Lower leg skin (tissue), 4 donors: Measurements from ENCODE around the gene PODXL2. TPM values are rescaled to one million over a fixed set of nuclear protein-coding genes. Genes with fewer than 3 reads are reported as not detected.
"Not testable (repeated sequence)": the region's sequence is repeated elsewhere in the genome, so short reads cannot be mapped to it uniquely, and the experiment has no call there.

ENCODE experiments used
- DNase-seq, 2 donors: peaks; one replicate each; pipeline ENCODE4 v3.0.0-alpha.2; 2019; ENCODE audit warnings: low spot score in 2 of 2
- H3K4me3 ChIP-seq: fragments of 200-600 bp; sonication (generic); 2 replicates; pipeline ENCODE4 v1.5.1; 2017; ENCODE audit warnings: mild to moderate bottlenecking, low read depth; ENCODE audit not compliant: poor library complexity, severe bottlenecking
- CTCF ChIP-seq, 3 donors: fragments of 450-650 bp; IDR thresholded peaks; one replicate each; pipeline ENCODE4 v1.5.1; 2016; ENCODE audit warnings: antibody characterized with exemption in 3 of 3, mild to moderate bottlenecking in 3 of 3, moderate library complexity in 2 of 3
- POLR2A ChIP-seq, 2 donors: fragments of 450-650 bp; IDR thresholded peaks; one replicate each; pipeline ENCODE4 v1.6.1; 2016 to 2017; ENCODE audit warnings: antibody characterized with exemption in 2 of 2, mild to moderate bottlenecking in 1 of 2, moderate library complexity in 1 of 2
- WGBS, 2 donors: methylation state at CpG; one replicate each; pipeline ENCODE4 v1.1.5; 2018; 5-methylcytosine and 5-hydroxymethylcytosine counted together
- intact Hi-C: fragments of 100-400 bp; cut with DNase I; formaldehyde crosslinking; loops from one replicate; pipeline ENCODE4 v1.15.0; 2023; ENCODE audit warnings: low total_unique reads
- total RNA-seq, 4 donors: library from RNA; depleted of rRNA; stranded (reverse); fragments of >200 nt; gene quantifications; one replicate each; pipeline ENCODE4 v1.1.0, GENCODE V29; 2016

The PODXL2 gene
- total RNA-seq, 4 donors from 2014 or later, result 7.1 to 14.5 (median 9.2) TPM

DNA sequence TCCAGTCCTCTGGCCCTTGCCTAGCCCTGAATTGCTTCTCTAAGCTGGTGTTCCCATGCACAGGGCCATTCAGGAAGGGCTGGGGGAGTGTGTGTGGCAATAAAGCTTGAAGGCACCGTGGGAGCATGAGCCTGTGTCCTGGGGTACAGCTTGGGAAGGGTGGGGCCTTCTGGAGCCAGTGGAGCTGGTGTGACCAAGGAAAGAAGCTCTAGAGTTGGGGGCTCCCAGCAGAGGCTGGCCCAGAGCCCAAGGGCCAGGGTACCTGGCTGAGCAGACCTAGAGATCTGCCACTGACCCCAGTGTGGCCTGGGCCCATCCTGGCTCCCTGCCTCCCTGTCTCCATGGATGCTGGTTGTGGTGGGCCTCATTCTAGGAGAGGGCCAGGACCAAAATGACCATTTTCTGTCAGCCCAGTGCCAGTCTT lies 51.8 kb downstream of the PODXL2 start:
- DNase-seq, result peak in 1 of 2 donors; percentile 78
- TF ChIP-seq CTCF (IDR thresholded peaks at IDR 0.05) (no peak), POLR2A (IDR thresholded peaks at IDR 0.05) (no peak)
- H3K4me3 ChIP-seq, result no peak overlapping the region
- intact Hi-C loops, result no loop called here
- WGBS, 2 donors, result 100% methylated on average over 1 of the region's 1 CpG

DNA sequence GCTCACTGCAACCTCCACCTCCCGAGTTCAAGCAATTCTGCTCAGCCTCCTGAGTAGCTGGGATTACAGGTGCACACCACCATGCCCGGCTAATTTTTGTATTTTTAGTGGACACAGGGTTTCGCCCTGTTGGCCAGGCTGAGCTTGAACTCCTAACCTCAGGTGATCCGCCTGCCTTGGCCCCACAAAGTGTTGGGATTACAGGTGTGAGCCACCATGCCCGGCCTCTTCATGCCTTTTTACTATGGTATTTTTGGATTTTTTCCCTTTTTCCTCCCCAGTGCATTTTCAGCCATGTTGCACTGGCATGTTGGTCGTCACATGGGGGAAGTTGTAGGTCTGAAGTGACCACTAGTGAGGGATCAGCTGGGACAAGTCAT lies 53.2 kb downstream of the PODXL2 start:
- intact Hi-C loops, H3K4me3 ChIP-seq: not testable (repeated sequence)
- peak in 1 of 2 donors; percentile 59 for DNase-seq
- WGBS, 2 donors, result 97% methylated on average over 6 of the region's 6 CpGs

- WGBS, 2 donors, result 87 to 91% methylated on average over 8 of the region's 8 CpGs
- TF ChIP-seq POLR2A (IDR thresholded peaks at IDR 0.05) (no peak), CTCF (IDR thresholded peaks at IDR 0.05) (no peak)
- intact Hi-C loops, result no loop called here
- no peak overlapping the region for H3K4me3 ChIP-seq
- DNase-seq, result peak in 1 of 2 donors; percentile 84
Measured at GRCh38 chr3:127682561-127682960, 53.6 kb downstream of the PODXL2 start.

DNA sequence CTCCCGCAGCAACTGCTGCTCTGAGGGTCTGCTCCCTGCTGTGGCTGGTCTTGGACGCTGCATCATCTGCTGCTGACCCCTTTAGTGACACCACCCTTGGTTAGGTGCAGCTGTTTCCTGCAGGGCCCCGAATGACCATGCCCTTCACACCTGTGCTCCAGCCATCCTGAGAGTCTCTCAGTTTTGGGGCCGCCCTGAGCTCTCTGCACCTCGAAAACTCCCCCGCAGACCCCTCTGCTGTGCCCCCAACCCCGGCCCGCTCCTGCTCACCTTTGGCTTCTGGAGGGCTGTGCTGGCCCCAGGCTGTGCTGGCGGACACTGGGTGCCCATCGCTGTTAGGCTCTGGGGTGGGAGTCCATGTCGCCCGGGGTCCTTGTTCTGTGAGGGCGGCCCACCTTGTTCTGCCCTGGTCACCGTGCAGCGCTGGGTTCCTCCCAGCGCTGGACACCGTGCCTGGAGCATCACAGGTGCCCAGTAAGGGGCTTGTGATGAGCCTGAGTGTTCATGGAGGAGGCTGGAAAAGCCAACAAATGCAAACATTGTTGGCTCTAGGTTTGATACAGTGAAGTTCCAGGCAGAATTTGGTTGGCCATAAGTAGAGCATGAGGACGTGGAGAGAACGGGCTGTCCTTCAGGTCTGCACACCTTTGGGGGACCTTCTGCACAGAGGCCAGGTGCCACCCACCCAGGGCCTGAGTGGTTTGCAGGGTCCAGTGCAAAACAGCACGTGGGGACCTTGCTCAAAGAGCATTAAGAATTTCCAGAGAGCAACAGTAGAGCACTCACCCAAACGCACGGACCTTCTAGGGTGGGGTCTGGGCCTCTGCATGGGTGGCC lies 56.1 kb downstream of the PODXL2 start:
- 76 to 77% methylated on average over 22 of the region's 22 CpGs for WGBS, 2 donors
- TF ChIP-seq CTCF (IDR thresholded peaks at IDR 0.05) (no peak), POLR2A (IDR thresholded peaks at IDR 0.05) (no peak)

DNA sequence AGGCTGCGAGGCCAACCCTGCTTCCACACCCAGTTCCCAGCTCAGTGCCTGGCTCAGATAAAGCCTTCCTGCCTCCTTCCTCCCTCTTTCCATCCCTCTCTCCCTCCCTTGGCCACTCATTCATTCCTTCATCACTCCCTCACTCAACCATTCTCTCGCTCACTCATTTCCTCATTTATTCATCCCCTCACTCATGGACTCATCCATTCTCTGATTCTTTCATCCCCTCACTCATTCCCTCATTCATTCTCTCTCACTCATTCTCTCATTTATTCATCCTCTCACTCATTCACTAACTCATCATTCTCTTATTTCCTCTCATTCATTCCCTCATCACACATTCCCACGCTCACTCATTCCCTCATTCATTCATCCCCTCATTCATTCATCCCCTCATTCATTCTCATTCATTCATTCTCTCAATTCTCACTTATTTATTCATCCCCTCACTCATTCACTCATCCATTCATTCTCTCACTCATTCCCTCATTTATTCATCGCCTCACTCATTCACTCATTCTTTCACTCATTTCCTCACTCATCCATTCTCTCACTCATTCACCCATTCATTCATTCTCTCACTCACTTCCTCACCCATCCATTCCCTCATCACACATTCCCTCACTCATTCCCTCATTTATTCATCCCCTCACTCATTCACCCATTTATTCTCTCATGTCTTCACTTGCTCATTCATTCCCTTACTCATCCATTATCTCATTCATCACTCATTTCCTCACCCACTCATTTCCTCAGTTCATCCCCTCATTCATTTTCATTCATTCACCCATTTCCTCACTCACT lies 56.9 kb downstream of the PODXL2 start:
- no peak for TF ChIP-seq POLR2A (IDR thresholded peaks at IDR 0.05)
- TF ChIP-seq CTCF (IDR thresholded peaks at IDR 0.05), result no peak
- no peak overlapping the region for H3K4me3 ChIP-seq
- WGBS, 2 donors, result 75 to 78% methylated on average over 4 of the region's 4 CpGs
- intact Hi-C loops, result no loop called here
- no peak for DNase-seq

More for the DNA sequence above, 56.1 kb downstream of the PODXL2 start:
- intact Hi-C loops, result no loop called here
- no peak overlapping the region for H3K4me3 ChIP-seq
- DNase-seq, result peak in 1 of 2 donors; percentile 82

GRCh38 chr3:127686512-127686894 lies 57.5 kb downstream of the PODXL2 start:
- TF ChIP-seq POLR2A (IDR thresholded peaks at IDR 0.05) (no peak), CTCF (IDR thresholded peaks at IDR 0.05) (no peak)
- DNase-seq, result no peak
- intact Hi-C loops, result no loop called here
- no peak overlapping the region for H3K4me3 ChIP-seq
